ENCODE results near the gene COMTD1. TPM values are rescaled to one million over a fixed set of nuclear protein-coding genes. Genes with fewer than 3 reads are reported as not detected.

COMTD1 gene
- total and polyA plus RNA-seq, 10 of the 15 experiments (the other 5 are each of a cell fraction or from before 2014, with no cell fraction given), result 0.39 to 64.3 (median 26.0) TPM

DNA sequence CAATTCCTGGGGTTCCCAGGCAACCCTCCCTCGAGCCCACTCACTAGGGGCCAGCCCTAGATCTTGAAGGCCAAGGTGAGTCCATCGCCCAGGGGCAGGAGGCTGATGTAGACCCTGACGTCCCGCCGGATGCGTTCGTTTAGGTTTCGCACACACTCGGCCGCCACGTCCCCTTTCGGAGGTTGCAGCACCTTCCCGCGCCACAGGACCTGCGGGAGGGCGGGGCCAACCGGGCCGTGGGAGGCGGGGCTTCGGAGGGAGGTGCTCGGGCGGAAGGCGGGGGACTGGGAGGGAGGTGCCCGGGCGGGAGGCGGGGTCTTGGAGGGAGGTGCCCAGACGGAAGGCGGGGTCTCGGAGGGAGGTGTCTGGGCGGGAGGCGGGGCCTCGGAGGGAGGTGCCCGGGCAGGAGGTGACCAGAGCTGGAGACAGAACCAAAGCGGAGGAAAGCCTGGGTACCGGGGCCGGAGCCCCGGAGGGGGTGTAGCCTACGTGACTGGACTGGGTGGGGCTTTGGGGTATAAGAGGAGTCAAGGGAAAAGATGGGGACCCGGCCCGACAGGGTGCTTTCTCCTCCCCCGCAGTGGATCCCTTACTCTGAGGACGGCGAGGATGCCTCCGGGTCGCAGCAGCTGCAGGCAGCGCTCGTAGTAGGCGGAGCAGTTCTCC is 1.6 kb downstream of the COMTD1 start (continued):
- TF ChIP-seq, protein P1, sequence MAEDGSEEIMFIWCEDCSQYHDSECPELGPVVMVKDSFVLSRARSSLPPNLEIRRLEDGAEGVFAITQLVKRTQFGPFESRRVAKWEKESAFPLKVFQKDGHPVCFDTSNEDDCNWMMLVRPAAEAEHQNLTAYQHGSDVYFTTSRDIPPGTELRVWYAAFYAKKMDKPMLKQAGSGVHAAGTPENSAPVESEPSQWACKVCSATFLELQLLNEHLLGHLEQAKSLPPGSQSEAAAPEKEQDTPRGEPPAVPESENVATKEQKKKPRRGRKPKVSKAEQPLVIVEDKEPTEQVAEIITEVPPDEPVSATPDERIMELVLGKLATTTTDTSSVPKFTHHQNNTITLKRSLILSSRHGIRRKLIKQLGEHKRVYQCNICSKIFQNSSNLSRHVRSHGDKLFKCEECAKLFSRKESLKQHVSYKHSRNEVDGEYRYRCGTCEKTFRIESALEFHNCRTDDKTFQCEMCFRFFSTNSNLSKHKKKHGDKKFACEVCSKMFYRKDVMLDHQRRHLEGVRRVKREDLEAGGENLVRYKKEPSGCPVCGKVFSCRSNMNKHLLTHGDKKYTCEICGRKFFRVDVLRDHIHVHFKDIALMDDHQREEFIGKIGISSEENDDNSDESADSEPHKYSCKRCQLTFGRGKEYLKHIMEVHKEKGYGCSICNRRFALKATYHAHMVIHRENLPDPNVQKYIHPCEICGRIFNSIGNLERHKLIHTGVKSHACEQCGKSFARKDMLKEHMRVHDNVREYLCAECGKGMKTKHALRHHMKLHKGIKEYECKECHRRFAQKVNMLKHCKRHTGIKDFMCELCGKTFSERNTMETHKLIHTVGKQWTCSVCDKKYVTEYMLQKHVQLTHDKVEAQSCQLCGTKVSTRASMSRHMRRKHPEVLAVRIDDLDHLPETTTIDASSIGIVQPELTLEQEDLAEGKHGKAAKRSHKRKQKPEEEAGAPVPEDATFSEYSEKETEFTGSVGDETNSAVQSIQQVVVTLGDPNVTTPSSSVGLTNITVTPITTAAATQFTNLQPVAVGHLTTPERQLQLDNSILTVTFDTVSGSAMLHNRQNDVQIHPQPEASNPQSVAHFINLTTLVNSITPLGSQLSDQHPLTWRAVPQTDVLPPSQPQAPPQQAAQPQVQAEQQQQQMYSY (CRISPR knock-in tag; IDR thresholded peaks at IDR 0.05), result no peak
- no peak for TF ChIP-seq SKIL (IDR thresholded peaks at IDR 0.05; ENCODE audit: low read depth, poor library complexity, severe bottlenecking)
- no peak for TF ChIP-seq ZBED1 (IDR thresholded peaks at IDR 0.05; ENCODE audit: borderline replicate concordance)
- TF ChIP-seq EGR1 (IDR thresholded peaks at IDR 0.05; ENCODE audit: borderline replicate concordance in 1 of 2, low read depth in 2 of 2, low read length in 2 of 2), result no peak
- TF ChIP-seq SIX5 (IDR thresholded peaks at IDR 0.05; ENCODE audit: low read depth, low read length, severe bottlenecking), result no peak
- no peak for TF ChIP-seq TAF1 (IDR thresholded peaks at IDR 0.05; ENCODE audit: borderline replicate concordance, low read depth, low read length)
- TF ChIP-seq NFYB (IDR thresholded peaks at IDR 0.05; ENCODE audit: insufficient read depth, low read depth, low read length), result no peak
- no peak for TF ChIP-seq PAX8 (IDR thresholded peaks at IDR 0.05)
- no peak for TF ChIP-seq BMI1 (IDR thresholded peaks at IDR 0.05; ENCODE audit: borderline replicate concordance)
- no peak for TF ChIP-seq GABPA (IDR thresholded peaks at IDR 0.05; ENCODE audit: low read depth)
- no peak for TF ChIP-seq ZNF687 (IDR thresholded peaks at IDR 0.05)
- TF ChIP-seq, protein P2, sequence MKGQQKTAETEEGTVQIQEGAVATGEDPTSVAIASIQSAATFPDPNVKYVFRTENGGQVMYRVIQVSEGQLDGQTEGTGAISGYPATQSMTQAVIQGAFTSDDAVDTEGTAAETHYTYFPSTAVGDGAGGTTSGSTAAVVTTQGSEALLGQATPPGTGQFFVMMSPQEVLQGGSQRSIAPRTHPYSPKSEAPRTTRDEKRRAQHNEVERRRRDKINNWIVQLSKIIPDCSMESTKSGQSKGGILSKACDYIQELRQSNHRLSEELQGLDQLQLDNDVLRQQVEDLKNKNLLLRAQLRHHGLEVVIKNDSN (IDR thresholded peaks at IDR 0.05; ENCODE audit: borderline replicate concordance, extremely low read length, insufficient read depth, low read depth, low read length), result no peak
- TF ChIP-seq CEBPB (IDR thresholded peaks at IDR 0.05; ENCODE audit: borderline replicate concordance in 1 of 2, low read depth in 2 of 2, low read length in 2 of 2), result no peak
- TF ChIP-seq PML (IDR thresholded peaks at IDR 0.05; ENCODE audit: low read length), result no peak
- TF ChIP-seq CBX5 (IDR thresholded peaks at IDR 0.05; ENCODE audit: low read depth), result no peak
- TF ChIP-seq BCL11A (IDR thresholded peaks at IDR 0.05; ENCODE audit: low read depth, low read length), result no peak
- TF ChIP-seq YBX1 (IDR thresholded peaks at IDR 0.05), result no peak
- no peak for TF ChIP-seq TARDBP (IDR thresholded peaks at IDR 0.05; ENCODE audit: borderline replicate concordance)
- no peak for TF ChIP-seq STAT1 (conservative IDR thresholded peaks at IDR 0.05)
- TF ChIP-seq RB1 (IDR thresholded peaks at IDR 0.05; ENCODE audit: borderline replicate concordance), result no peak

Data from GM12878 (cell line).